GM19438 (cell line): ENCODE data around the gene YAP1.

Source experiments
- ATAC-seq: cut with Tn5 transposase; IDR thresholded peaks from one replicate; pipeline ENCODE4 v1.9.1; 2021; ENCODE audit warnings: low read depth; ENCODE audit not compliant: unreplicated experiment

Gene YAP1

GRCh38 chr11:102268083-102268984 lies 158.1 kb downstream of the YAP1 start:
- peak; percentile 96 for ATAC-seq

GRCh38 chr11:102268985-102269470 lies 158.8 kb downstream of the YAP1 start:
- ATAC-seq: no peak

- no peak for ATAC-seq
These were observed 159.7 kb downstream of the YAP1 start for GRCh38 chr11:102269927-102270326.

GRCh38 chr11:102272047-102272824 lies 162.0 kb downstream of the YAP1 start:
- ATAC-seq: no peak

GRCh38 chr11:102274628-102275027 lies 164.4 kb downstream of the YAP1 start:
- ATAC-seq: no peak

GRCh38 chr11:102276362-102276761 lies 166.1 kb downstream of the YAP1 start:
- ATAC-seq: no peak

- no peak for ATAC-seq
These were observed 166.5 kb downstream of the YAP1 start for GRCh38 chr11:102276783-102277182.

- peak; percentile 93 for ATAC-seq
These were observed 169.5 kb downstream of the YAP1 start for GRCh38 chr11:102279641-102280170.

- no peak for ATAC-seq
These were observed 170.1 kb downstream of the YAP1 start for GRCh38 chr11:102280245-102280833.
